SK-N-SH (cell line): Measurements from ENCODE around the gene CCDC17. TPM values are rescaled to one million over a fixed set of nuclear protein-coding genes. Genes with fewer than 3 reads are reported as not detected.

Source experiments
- CTCF ChIA-PET: fragments of 300-600, 350-600 bp; formaldehyde crosslinking; extraction: SDS; loops from one replicate; lab custom pipeline; 2021; lab: Yijun Ruan, JAX
- POLR2A ChIA-PET: fragments of 350-600 bp; sonication (Branson Sonifier 250); formaldehyde crosslinking; extraction: SDS; loops from one replicate; lab custom pipeline; 2020; ENCODE audit warnings: antibody characterized with exemption, inconsistent platforms; lab: Yijun Ruan, JAX
- DNase-seq: peaks from one replicate; pipeline ENCODE4 v3.0.0; 2012
- H2AFZ ChIP-seq: fragments of 200-600 bp; sonication (generic); 2 replicates; pipeline ENCODE4 v1.8.1; 2016; ENCODE audit warnings: antibody characterized with exemption, mild to moderate bottlenecking, low read depth
- H3F3A ChIP-seq: fragments of 200-600 bp; sonication (generic); replicated peaks from 2 replicates; pipeline ENCODE3; 2016; ENCODE audit warnings: antibody characterized with exemption, mild to moderate bottlenecking; ENCODE audit not compliant: insufficient read depth
- H3K27ac ChIP-seq, 2 experiments: fragments of 200-500 bp in 1 of 2; fragments of 200-600 bp in 1 of 2; sonication (Bioruptor generic) in 1 of 2; sonication (generic), shearing (Covaris generic) in 1 of 2; 2 replicates each; pipeline versions ENCODE4 v1.5.1 to v1.6.1; 2014 to 2016; ENCODE audit warnings: low read depth in 2 of 2, inconsistent platforms in 1 of 2, low read length in 1 of 2, mild to moderate bottlenecking in 1 of 2, mixed read lengths in 1 of 2
- H3K27me3 ChIP-seq: fragments of 200-600 bp; sonication (generic), shearing (Covaris generic); 2 replicates; pipeline ENCODE4 v1.6.1; 2016; ENCODE audit warnings: mixed run types; ENCODE audit not compliant: insufficient read depth
- H3K36me3 ChIP-seq, 2 experiments: fragments of 200-500 bp in 1 of 2; fragments of 200-600 bp in 1 of 2; sonication (Bioruptor generic) in 1 of 2; sonication (generic) in 1 of 2; replicated peaks in 1 of 2; 2 replicates each; pipeline versions ENCODE3 to v1.5.1; 2014 to 2016; ENCODE audit warnings: low read length in 1 of 2, mild to moderate bottlenecking in 1 of 2; ENCODE audit not compliant: insufficient read depth in 2 of 2, control insufficient read depth in 1 of 2
- H3K4me1 ChIP-seq, 2 experiments: fragments of 200-500 bp in 1 of 2; fragments of 200-600 bp in 1 of 2; sonication (Bioruptor generic) in 1 of 2; sonication (generic), shearing (Covaris generic) in 1 of 2; 2 replicates each; pipeline versions ENCODE4 v1.5.1 to v1.6.1; 2014 to 2016; ENCODE audit warnings: low read depth in 1 of 2, low read length in 1 of 2, mixed run types in 1 of 2; ENCODE audit not compliant: insufficient read depth in 2 of 2, control insufficient read depth in 1 of 2
- H3K4me2 ChIP-seq: fragments of 200-600 bp; sonication (generic), shearing (Covaris generic); 2 replicates; pipeline ENCODE4 v1.6.1; 2017; ENCODE audit warnings: mixed run types
- H3K4me3 ChIP-seq, 2 experiments: fragments of 200-500 bp in 1 of 2; fragments of 200-600 bp in 1 of 2; sonication (Bioruptor generic) in 1 of 2; sonication (generic), shearing (Covaris generic) in 1 of 2; 2 replicates each; pipeline versions ENCODE4 v1.5.1 to v1.8.1; 2014 to 2016; ENCODE audit warnings: low read depth in 2 of 2, inconsistent platforms in 1 of 2, low read length in 1 of 2, mild to moderate bottlenecking in 1 of 2, mixed read lengths in 1 of 2, moderate library complexity in 1 of 2
- H3K79me2 ChIP-seq: fragments of 200-600 bp; sonication (generic); 2 replicates; pipeline ENCODE4 v1.8.1; 2017; ENCODE audit warnings: mild to moderate bottlenecking; ENCODE audit not compliant: insufficient read depth
- H3K9ac ChIP-seq: fragments of 200-600 bp; sonication (generic); 2 replicates; pipeline ENCODE4 v1.6.1; 2017; ENCODE audit warnings: mixed run types
- H3K9me2 ChIP-seq: fragments of 200-600 bp; sonication (generic); 2 replicates; pipeline ENCODE4 v1.6.1; 2017; ENCODE audit warnings: mixed run types
- H3K9me3 ChIP-seq: fragments of 200-600 bp; sonication (generic); 2 replicates; pipeline ENCODE4 v1.6.1; 2017; ENCODE audit warnings: mixed run types, mild to moderate bottlenecking, moderate library complexity
- H4K20me1 ChIP-seq: fragments of 200-600 bp; sonication (generic); 2 replicates; pipeline ENCODE4 v1.6.1; 2017; ENCODE audit warnings: mild to moderate bottlenecking, mixed run types; ENCODE audit not compliant: insufficient read depth
- RFX5 ChIP-seq: IDR thresholded peaks from 2 replicates; pipeline ENCODE4 v1.6.1; 2012; ENCODE audit warnings: mild to moderate bottlenecking, improper control_type of control experiment, low read length
- SIN3A ChIP-seq: IDR thresholded peaks from 2 replicates; pipeline ENCODE4 v1.6.1; 2012; ENCODE audit warnings: low read depth, mild to moderate bottlenecking, low read length, moderate library complexity, borderline replicate concordance
- WGBS: methylation state at CpG from one replicate; pipeline ENCODE4 v1.1.6; 2017; ENCODE audit warnings: low lambda C conversion rate; 5-methylcytosine and 5-hydroxymethylcytosine counted together
- polyA plus RNA-seq, 3 experiments: library from polyadenylated mRNA; depleted of rRNA; stranded (reverse); fragments of >200 nt; gene quantifications; 2 replicates each; pipeline ENCODE4 v1.2.3, GENCODE V29; 2012
- TF ChIP-seq, protein P1 (sequence below): IDR thresholded peaks from 2 replicates; pipeline ENCODE4 v1.6.1; 2012; ENCODE audit warnings: mild to moderate bottlenecking, low read depth, low read length, moderate library complexity

Gene CCDC17
- polyA plus RNA-seq, 1 of the 3 experiments (the other 2 are of a cell fraction) = 0.41 TPM

DNA sequence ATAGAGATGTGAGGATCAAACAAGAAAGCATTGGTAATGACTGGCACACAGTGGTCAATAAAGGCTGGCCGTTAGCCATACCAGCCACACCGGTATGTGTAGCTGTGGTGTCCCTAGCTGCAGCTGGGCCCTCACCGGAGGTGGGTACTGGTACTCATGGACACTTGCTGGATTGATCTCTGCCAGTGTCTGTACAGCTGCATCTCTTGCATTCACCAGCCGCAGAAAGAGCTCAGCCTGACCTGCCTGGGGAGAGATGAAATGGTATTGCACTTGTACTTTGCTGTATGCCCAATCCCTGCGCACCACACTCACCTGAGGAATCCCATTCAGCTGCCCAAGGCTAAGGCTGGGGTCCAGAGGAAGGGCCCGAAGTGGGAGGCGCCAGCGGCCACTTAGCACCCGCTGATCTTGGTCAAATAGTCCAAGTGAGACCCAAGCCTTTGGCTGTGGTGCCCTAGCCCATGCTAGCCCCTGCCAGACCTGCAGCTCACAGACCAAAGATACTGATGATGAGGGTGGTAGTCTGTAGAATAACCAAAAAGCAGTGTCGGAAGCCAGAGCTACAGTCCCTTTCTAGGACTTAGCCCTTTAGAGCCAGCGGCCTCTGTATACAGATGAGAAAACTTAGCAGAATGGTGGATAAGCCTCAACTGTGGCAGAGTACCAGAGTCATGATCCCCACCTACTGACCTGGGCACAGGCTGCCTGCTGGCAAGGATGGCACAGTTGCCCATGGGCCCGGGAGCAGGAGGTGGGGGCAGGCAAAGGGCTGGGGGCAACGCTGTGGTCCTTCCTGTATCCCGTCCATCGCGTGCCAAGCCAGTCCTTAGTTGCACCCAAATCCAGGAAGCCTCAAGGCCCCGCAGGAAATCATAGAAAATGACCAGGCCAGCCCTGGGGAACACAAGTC lies 3.0 kb downstream of the CCDC17 start:
- no peak for DNase-seq
- Histone ChIP-seq H3K4me2 (no peak overlapping the region), H2AFZ (no peak overlapping the region), H3K36me3 (peaks cover 34 to 49% of the 10 kb centered on the region in 2 experiments), H3F3A (peaks cover 46% of the 10 kb centered on the region), H3K4me3 (no peak overlapping the region), H3K27ac (no peak overlapping the region; a peak in 1 of 4 replicates), H3K4me1 (no peaks in the 10 kb centered on the region; a peak in 1 of 4 replicates), H3K9ac (no peak overlapping the region), H3K9me2 (no peaks in the 10 kb centered on the region), H3K9me3 (no peaks in the 10 kb centered on the region), H3K27me3 (no peaks in the 10 kb centered on the region), H3K79me2 (no peaks in the 10 kb centered on the region), H4K20me1 (no peaks in the 10 kb centered on the region)
- TF ChIP-seq, protein P1, sequence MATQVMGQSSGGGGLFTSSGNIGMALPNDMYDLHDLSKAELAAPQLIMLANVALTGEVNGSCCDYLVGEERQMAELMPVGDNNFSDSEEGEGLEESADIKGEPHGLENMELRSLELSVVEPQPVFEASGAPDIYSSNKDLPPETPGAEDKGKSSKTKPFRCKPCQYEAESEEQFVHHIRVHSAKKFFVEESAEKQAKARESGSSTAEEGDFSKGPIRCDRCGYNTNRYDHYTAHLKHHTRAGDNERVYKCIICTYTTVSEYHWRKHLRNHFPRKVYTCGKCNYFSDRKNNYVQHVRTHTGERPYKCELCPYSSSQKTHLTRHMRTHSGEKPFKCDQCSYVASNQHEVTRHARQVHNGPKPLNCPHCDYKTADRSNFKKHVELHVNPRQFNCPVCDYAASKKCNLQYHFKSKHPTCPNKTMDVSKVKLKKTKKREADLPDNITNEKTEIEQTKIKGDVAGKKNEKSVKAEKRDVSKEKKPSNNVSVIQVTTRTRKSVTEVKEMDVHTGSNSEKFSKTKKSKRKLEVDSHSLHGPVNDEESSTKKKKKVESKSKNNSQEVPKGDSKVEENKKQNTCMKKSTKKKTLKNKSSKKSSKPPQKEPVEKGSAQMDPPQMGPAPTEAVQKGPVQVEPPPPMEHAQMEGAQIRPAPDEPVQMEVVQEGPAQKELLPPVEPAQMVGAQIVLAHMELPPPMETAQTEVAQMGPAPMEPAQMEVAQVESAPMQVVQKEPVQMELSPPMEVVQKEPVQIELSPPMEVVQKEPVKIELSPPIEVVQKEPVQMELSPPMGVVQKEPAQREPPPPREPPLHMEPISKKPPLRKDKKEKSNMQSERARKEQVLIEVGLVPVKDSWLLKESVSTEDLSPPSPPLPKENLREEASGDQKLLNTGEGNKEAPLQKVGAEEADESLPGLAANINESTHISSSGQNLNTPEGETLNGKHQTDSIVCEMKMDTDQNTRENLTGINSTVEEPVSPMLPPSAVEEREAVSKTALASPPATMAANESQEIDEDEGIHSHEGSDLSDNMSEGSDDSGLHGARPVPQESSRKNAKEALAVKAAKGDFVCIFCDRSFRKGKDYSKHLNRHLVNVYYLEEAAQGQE = no peak
- WGBS = 90% methylated on average over 14 of the region's 17 CpGs
- ChIA-PET POLR2A (no interaction called here), CTCF (no interaction called here)

- POLR2A ChIA-PET = no interaction called here
- H3K4me1 ChIP-seq = no peaks in the 10 kb centered on the region; a peak in 1 of 4 replicates
- H3K9me2 ChIP-seq = no peaks in the 10 kb centered on the region
- H4K20me1 ChIP-seq = no peaks in the 10 kb centered on the region
- H2AFZ ChIP-seq = no peak overlapping the region
- H3K27ac ChIP-seq = no peak overlapping the region; a peak in 1 of 4 replicates
- no peak overlapping the region for H3K9ac ChIP-seq
- CTCF ChIA-PET = no interaction called here
- H3K27me3 ChIP-seq = no peaks in the 10 kb centered on the region
- H3K79me2 ChIP-seq = no peaks in the 10 kb centered on the region
- no peak overlapping the region for H3K4me3 ChIP-seq
- TF ChIP-seq SIN3A (0 out of 2 replicates have a peak, but pooled peaks have one; percentile 30), RFX5 (no peak)
- no peak for DNase-seq
- H3F3A ChIP-seq = peaks cover 54% of the 10 kb centered on the region
- no peak overlapping the region for H3K4me2 ChIP-seq
- no peaks in the 10 kb centered on the region for H3K9me3 ChIP-seq
- H3K36me3 ChIP-seq = peaks cover 47 to 60% of the 10 kb centered on the region in 2 experiments
- WGBS = 79% methylated on average over 8 of the region's 8 CpGs
Observed at GRCh38 chr1:45619149-45619921, 4.5 kb downstream of the CCDC17 start.
